H9 (cell line): ENCODE measurements around the gene CDYL. TPM values are rescaled to one million over a fixed set of nuclear protein-coding genes. Genes with fewer than 3 reads are reported as not detected.
A peak's percentile ranks its signal among the peaks of the same experiment; 100 is the strongest.

Experiments used
- DNase-seq: peaks from one replicate; pipeline ENCODE4 v3.0.0-alpha.2; 2017
- H2AFZ ChIP-seq: one replicate; pipeline ENCODE4 v1.6.1; 2013; ENCODE audit warnings: mild to moderate bottlenecking, low read length, control low read depth, moderate library complexity
- H2AK5ac ChIP-seq: 2 replicates; pipeline ENCODE4 v1.6.1; 2013; ENCODE audit warnings: low read length, control low read depth, mixed read lengths; ENCODE audit not compliant: insufficient read length
- H2BK120ac ChIP-seq: one replicate; pipeline ENCODE4 v1.6.1; 2013; ENCODE audit warnings: low read depth, mild to moderate bottlenecking, low read length, control low read depth, inconsistent platforms; ENCODE audit not compliant: poor library complexity, severe bottlenecking
- H2BK12ac ChIP-seq: 2 replicates; pipeline ENCODE4 v1.6.1; 2013; ENCODE audit warnings: low read length, control low read depth, mixed read lengths, low read depth; ENCODE audit not compliant: insufficient read length
- H2BK15ac ChIP-seq: 2 replicates; pipeline ENCODE4 v1.6.1; 2013; ENCODE audit warnings: low read depth, low read length, control low read depth
- H2BK20ac ChIP-seq: one replicate; pipeline ENCODE4 v1.6.1; 2013; ENCODE audit warnings: low read depth, mild to moderate bottlenecking, low read length, control low read depth, inconsistent platforms; ENCODE audit not compliant: poor library complexity, severe bottlenecking
- H2BK5ac ChIP-seq: 2 replicates; pipeline ENCODE4 v1.6.1; 2013; ENCODE audit warnings: low read length, control low read depth, mixed read lengths; ENCODE audit not compliant: insufficient read length
- H3K14ac ChIP-seq: 2 replicates; pipeline ENCODE4 v1.6.1; 2013; ENCODE audit warnings: low read length, control low read depth; ENCODE audit not compliant: insufficient read depth
- H3K18ac ChIP-seq: 2 replicates; pipeline ENCODE4 v1.6.1; 2013; ENCODE audit warnings: low read depth, mild to moderate bottlenecking, mixed read lengths, low read length, control low read depth; ENCODE audit not compliant: insufficient read length
- H3K23ac ChIP-seq: 2 replicates; pipeline ENCODE4 v1.6.1; 2013; ENCODE audit warnings: low read length, control low read depth, mixed read lengths, low read depth; ENCODE audit not compliant: insufficient read length
- H3K23me2 ChIP-seq: 2 replicates; pipeline ENCODE4 v1.6.1; 2013; ENCODE audit warnings: low read depth, mild to moderate bottlenecking, mixed read lengths, low read length, control low read depth; ENCODE audit not compliant: insufficient read length, poor library complexity, severe bottlenecking
- H3K27ac ChIP-seq: 2 replicates; pipeline ENCODE4 v1.5.1; 2013; ENCODE audit warnings: low read length, control low read depth, mixed read lengths, low read depth; ENCODE audit not compliant: insufficient read length
- H3K27me3 ChIP-seq: 2 replicates; pipeline ENCODE4 v1.6.1; 2013; ENCODE audit warnings: low read length, control low read depth, inconsistent platforms; ENCODE audit not compliant: insufficient read depth
- H3K4ac ChIP-seq: 2 replicates; pipeline ENCODE4 v1.6.1; 2013; ENCODE audit warnings: low read depth, mild to moderate bottlenecking, control low read depth, inconsistent platforms, low read length, moderate library complexity
- H3K4me1 ChIP-seq: 2 replicates; pipeline ENCODE4 v1.6.1; 2013; ENCODE audit warnings: low read length, control low read depth, inconsistent platforms; ENCODE audit not compliant: insufficient read depth
- H3K4me2 ChIP-seq: 2 replicates; pipeline ENCODE4 v1.6.1; 2013; ENCODE audit warnings: low read length, control low read depth, mixed read lengths; ENCODE audit not compliant: insufficient read length, insufficient read depth
- H3K56ac ChIP-seq: 2 replicates; pipeline ENCODE4 v1.6.1; 2013; ENCODE audit warnings: low read depth, mild to moderate bottlenecking, mixed read lengths, low read length, control low read depth; ENCODE audit not compliant: insufficient read length
- H3K79me1 ChIP-seq: 2 replicates; pipeline ENCODE4 v1.6.1; 2013; ENCODE audit warnings: low read depth, mild to moderate bottlenecking, moderate library complexity, low read length, control low read depth, inconsistent platforms; ENCODE audit not compliant: insufficient read depth, poor library complexity, severe bottlenecking
- H3K79me2 ChIP-seq: 2 replicates; pipeline ENCODE4 v1.6.1; 2013; ENCODE audit warnings: low read length, control low read depth, inconsistent platforms; ENCODE audit not compliant: insufficient read depth
- H3K9ac ChIP-seq: 2 replicates; pipeline ENCODE4 v1.6.1; 2013; ENCODE audit warnings: low read length, control low read depth, mixed read lengths; ENCODE audit not compliant: insufficient read length; ENCODE audit errors: extremely low read depth
- H3K9me3 ChIP-seq: one replicate; pipeline ENCODE4 v1.6.1; 2013; ENCODE audit warnings: low read depth, low read length, inconsistent platforms; ENCODE audit not compliant: control insufficient read depth
- H3T11ph ChIP-seq: one replicate; pipeline ENCODE4 v1.6.1; 2013; ENCODE audit warnings: mild to moderate bottlenecking, low read length, control low read depth, inconsistent platforms
- H4K20me1 ChIP-seq: one replicate; pipeline ENCODE4 v1.6.1; 2013; ENCODE audit not compliant: control insufficient read depth, insufficient read length, insufficient read depth
- H4K5ac ChIP-seq: 2 replicates; pipeline ENCODE4 v1.6.1; 2013; ENCODE audit warnings: low read depth, mild to moderate bottlenecking, mixed read lengths, low read length, control low read depth; ENCODE audit not compliant: insufficient read length
- H4K8ac ChIP-seq: replicated peaks from 2 replicates; pipeline ENCODE4 v1.6.1; 2013; ENCODE audit warnings: low read length, control low read depth, mixed read lengths, low read depth; ENCODE audit not compliant: insufficient read length
- H4K91ac ChIP-seq: 2 replicates; pipeline ENCODE4 v1.6.1; 2013; ENCODE audit warnings: low read depth, mild to moderate bottlenecking, moderate library complexity, mixed read lengths, low read length, control low read depth; ENCODE audit not compliant: insufficient read length
- H3K27ac Mint-ChIP-seq, 3 experiments: 2 replicates in 2 of 3; 3 replicates in 1 of 3; pipeline ENCODE4 v1.8.0; 2020 to 2021; ENCODE audit warnings: mixed read lengths in 3 of 3, mild to moderate bottlenecking in 1 of 3, moderate library complexity in 1 of 3
- H3K27me3 Mint-ChIP-seq: 2 replicates; pipeline ENCODE4 v1.8.0; 2021; ENCODE audit warnings: low read depth, mild to moderate bottlenecking, moderate library complexity, mixed read lengths
- H3K36me3 Mint-ChIP-seq, 3 experiments: 2 replicates in 2 of 3; 3 replicates in 1 of 3; pipeline ENCODE4 v1.8.0; 2020 to 2021; ENCODE audit warnings: low read depth in 3 of 3, mixed read lengths in 3 of 3; ENCODE audit not compliant: insufficient read depth in 1 of 3
- H3K4me1 Mint-ChIP-seq, 2 experiments: 2 replicates each; pipeline ENCODE4 v1.8.0; 2020; ENCODE audit warnings: mixed read lengths in 2 of 2
- H3K4me3 Mint-ChIP-seq, 2 experiments: 2 replicates in 1 of 2; 3 replicates in 1 of 2; pipeline ENCODE4 v1.8.0; 2020 to 2021; ENCODE audit warnings: mild to moderate bottlenecking in 2 of 2, mixed read lengths in 2 of 2, moderate library complexity in 1 of 2
- H3K9me3 Mint-ChIP-seq, 2 experiments: 2 replicates in 1 of 2; 3 replicates in 1 of 2; pipeline ENCODE4 v1.8.0; 2020; ENCODE audit warnings: mild to moderate bottlenecking in 2 of 2, mixed read lengths in 2 of 2, moderate library complexity in 1 of 2
- CTCF ChIP-seq: fragments of 200-600 bp; sonication (generic); conservative IDR thresholded peaks from 3 replicates; pipeline ENCODE4 v1.8.0; 2021; ENCODE audit warnings: antibody characterized with exemption, mild to moderate bottlenecking
- WGBS: extraction: QIAGEN DNeasy Blood & Tissue Kit; methylation state at CpG from one replicate; pipeline ENCODE4 v1.1.7; 2013; ENCODE audit warnings: missing lambda C conversion rate, low lambda C conversion rate, mixed read lengths; ENCODE audit not compliant: insufficient read length; ENCODE audit errors: extremely low coverage; 5-methylcytosine and 5-hydroxymethylcytosine counted together
- total RNA-seq: library from RNA; stranded (reverse); gene quantifications from 2 replicates; pipeline ENCODE4 v1.2.1, GENCODE V29; 2021

CDYL gene
- total RNA-seq, 1 experiment from 2014 or later, result 95.0 TPM

GRCh38 chr6:4772750-4773149 lies 3.5 kb upstream of the CDYL start:
- H3K9me3 Mint-ChIP-seq, result peaks cover 5 to 6% of the 10 kb centered on the region in 2 experiments
- H2AFZ ChIP-seq, result no peak overlapping the region
- peak overlapping the region; percentile 82 for H3K4me2 ChIP-seq

More at GRCh38 chr6:4772750-4773149, 3.5 kb upstream of the CDYL start:
- H3K27ac Mint-ChIP-seq, result peak overlapping the region; percentile 96 to 97 (median 96)
- no peak overlapping the region for H3K18ac ChIP-seq
- no peak overlapping the region; the same call in 1 of the 2 replicates for H3K4ac ChIP-seq
- H3T11ph ChIP-seq, result no peak overlapping the region
- no peaks in the 10 kb centered on the region; the same call in none of the 2 replicates for H3K4me1 ChIP-seq
- peak overlapping the region; percentile 93 for H3K27ac ChIP-seq
- peaks cover 6% of the 10 kb centered on the region; the same call in 1 of the 2 replicates for H3K27me3 ChIP-seq
- no peak overlapping the region for H4K8ac ChIP-seq
- no peak overlapping the region for H3K23ac ChIP-seq
- DNase-seq, result peak; percentile 57
- no peak overlapping the region for H2AK5ac ChIP-seq
- H4K5ac ChIP-seq, result no peak overlapping the region
- no peak overlapping the region for H4K91ac ChIP-seq
- WGBS, result no CpG with 5 or more reads among the region's 5 CpGs
- H2BK5ac ChIP-seq, result no peak overlapping the region
- peaks cover 18% of the 10 kb centered on the region for H3K23me2 ChIP-seq
- H3K56ac ChIP-seq, result no peak overlapping the region
- TF ChIP-seq CTCF, result no peak
- H2BK15ac ChIP-seq, result no peak overlapping the region
- H3K36me3 Mint-ChIP-seq, result peaks cover 0 to 8% (median 3%) of the 10 kb centered on the region in 3 experiments; a peak in 5 of 7 replicates
- peak overlapping the region; percentile 96 for H3K9ac ChIP-seq
- peaks cover 7% of the 10 kb centered on the region for H3K27me3 Mint-ChIP-seq
- peak overlapping the region; percentile 82 to 93 for H3K4me3 Mint-ChIP-seq
- H3K79me1 ChIP-seq, result no peaks in the 10 kb centered on the region
- H2BK20ac ChIP-seq, result no peak overlapping the region
- peaks cover 16% of the 10 kb centered on the region; the same call in 1 of the 2 replicates for H3K79me2 ChIP-seq
- no peaks in the 10 kb centered on the region for H4K20me1 ChIP-seq
- H2BK120ac ChIP-seq, result no peak overlapping the region
- H2BK12ac ChIP-seq, result no peak overlapping the region
- no peak overlapping the region for H3K14ac ChIP-seq
- peaks cover 21 to 28% of the 10 kb centered on the region in 2 experiments for H3K4me1 Mint-ChIP-seq
- no peaks in the 10 kb centered on the region for H3K9me3 ChIP-seq
